ENCODE data around the gene IL17RE. TPM values are rescaled to one million over a fixed set of nuclear protein-coding genes. Genes with fewer than 3 reads are reported as not detected.
"Not testable (repeated sequence)": the region's sequence is repeated elsewhere in the genome, so short reads cannot be mapped to it uniquely, and the experiment has no call there.

IL17RE gene
- total RNA-seq, 1 donor from 2014 or later, result 1.3 TPM

DNA sequence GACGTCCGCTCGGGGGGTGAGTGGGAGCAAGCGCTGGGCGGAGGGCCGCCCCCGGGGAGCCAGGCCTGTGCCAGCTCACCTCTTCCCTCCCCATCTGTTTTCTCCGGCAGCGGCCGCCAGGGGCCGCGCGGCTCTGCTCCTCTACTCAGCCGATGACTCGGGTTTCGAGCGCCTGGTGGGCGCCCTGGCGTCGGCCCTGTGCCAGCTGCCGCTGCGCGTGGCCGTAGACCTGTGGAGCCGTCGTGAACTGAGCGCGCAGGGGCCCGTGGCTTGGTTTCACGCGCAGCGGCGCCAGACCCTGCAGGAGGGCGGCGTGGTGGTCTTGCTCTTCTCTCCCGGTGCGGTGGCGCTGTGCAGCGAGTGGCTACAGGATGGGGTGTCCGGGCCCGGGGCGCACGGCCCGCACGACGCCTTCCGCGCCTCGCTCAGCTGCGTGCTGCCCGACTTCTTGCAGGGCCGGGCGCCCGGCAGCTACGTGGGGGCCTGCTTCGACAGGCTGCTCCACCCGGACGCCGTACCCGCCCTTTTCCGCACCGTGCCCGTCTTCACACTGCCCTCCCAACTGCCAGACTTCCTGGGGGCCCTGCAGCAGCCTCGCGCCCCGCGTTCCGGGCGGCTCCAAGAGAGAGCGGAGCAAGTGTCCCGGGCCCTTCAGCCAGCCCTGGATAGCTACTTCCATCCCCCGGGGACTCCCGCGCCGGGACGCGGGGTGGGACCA is 30.4 kb downstream of the IL17RE start:
- DNase-seq (ENCODE audit: extremely low read depth, low read depth, low spot score), result no peak

DNA sequence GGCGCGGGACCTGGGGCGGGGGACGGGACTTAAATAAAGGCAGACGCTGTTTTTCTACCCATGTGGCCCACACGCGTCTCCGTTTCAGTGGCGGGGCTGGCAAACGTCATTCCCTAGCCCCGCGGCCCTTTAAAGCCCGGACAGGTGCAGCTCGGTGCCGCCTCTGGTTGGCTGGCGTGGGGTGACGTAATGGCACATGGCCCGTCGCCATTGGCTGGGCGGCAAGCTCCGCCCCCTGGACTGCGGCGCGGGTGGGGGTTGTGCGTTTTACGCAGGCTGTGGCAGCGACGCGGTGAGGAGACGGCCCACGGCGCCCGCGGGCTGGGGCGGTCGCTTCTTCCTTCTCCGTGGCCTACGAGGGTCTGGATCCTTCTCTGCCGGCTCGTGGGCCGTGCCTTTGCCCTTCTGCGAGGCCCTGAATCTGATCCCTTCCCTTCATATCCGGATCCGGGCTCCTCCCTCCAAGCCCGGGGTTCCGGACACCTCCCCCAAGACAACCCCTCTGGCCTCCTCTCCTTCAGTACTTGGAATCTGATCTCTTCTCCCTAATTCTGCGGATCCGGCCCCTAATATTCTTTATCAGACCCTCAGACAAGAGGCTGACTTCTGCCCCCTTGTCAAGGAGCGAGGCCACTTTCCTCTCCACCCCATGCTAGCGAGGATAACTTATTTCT is 31.1 kb downstream of the IL17RE start, which contains the start of gene CRELD1:
TSS of gene CRELD1 (plus strand) at position 274 of the 674 bp plus-strand sequence. CDS start 605 bp downstream, outside the sequence.
- peak; percentile 60 for DNase-seq (ENCODE audit: extremely low read depth, low read depth, low spot score)

DNA sequence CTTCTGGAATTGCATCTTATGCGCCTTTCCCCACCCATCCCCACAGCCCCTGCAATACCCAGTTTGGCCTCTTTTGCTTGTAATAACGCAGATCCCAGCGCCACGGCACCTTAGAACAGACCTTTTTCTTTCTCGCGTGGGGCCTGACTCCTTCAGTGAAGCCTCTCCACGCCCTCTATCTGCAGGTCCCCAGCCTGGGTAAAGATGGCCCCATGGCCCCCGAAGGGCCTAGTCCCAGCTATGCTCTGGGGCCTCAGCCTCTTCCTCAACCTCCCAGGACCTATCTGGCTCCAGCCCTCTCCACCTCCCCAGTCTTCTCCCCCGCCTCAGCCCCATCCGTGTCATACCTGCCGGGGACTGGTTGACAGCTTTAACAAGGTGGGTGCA is 31.6 kb downstream of the IL17RE start:
- no peak for DNase-seq (ENCODE audit: extremely low read depth, low read depth, low spot score)

- no peak for DNase-seq (ENCODE audit: extremely low read depth, low read depth, low spot score)
These were observed 32.3 kb downstream of the IL17RE start for GRCh38 chr3:9934993-9935392.

DNA sequence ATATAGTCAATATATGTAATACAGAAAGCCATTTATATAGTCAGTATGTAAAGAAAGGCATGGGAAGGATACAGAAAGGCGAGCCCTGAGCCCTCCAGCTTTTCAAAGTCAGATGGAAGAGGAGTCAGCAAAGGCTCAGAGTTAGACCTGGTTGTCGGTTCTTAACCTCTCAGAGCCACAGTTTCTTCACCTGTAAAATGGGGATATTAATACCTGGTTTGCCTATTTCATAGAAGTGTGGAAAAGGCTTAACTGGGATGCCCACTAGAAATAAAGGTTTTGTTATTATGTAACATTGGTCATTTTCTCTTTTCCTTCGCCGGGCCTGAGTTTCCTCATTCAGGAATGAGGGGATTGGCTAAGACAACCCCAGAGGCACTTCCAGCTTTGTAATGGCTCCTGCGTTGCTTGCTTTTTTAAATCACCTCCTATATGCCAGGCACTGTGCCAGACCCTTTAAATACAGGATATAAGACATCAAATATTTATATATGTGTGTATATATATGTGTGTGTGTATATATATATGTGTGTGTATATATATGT is 33.4 kb downstream of the IL17RE start:
- no peak for DNase-seq (ENCODE audit: extremely low read depth, low read depth, low spot score)

GRCh38 chr3:9937486-9938238 is 35.0 kb downstream of the IL17RE start:
- DNase-seq (ENCODE audit: extremely low read depth, low read depth, low spot score), result no peak

GRCh38 chr3:9938966-9939365 is 36.3 kb downstream of the IL17RE start:
- DNase-seq (ENCODE audit: extremely low read depth, low read depth, low spot score), result no peak

DNA sequence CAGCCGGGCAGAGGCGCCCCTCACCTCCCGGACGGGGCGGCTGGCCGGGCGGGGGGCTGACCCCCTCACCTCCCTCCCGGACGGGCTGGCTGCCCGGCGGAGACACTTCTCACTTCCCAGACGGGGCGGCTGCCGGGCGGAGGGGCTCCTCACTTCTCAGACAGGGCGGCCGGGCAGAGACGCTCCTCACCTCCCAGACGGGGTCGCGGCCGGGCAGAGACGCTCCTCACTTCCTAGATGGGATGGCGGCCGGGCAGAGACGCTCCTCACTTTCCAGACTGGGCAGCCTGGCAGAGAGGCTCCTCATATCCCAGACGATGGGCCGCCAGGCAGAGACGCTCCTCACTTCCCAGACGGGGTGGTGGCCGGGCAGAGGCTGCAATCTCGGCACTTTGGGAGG is 37.3 kb downstream of the IL17RE start:
- DNase-seq (ENCODE audit: extremely low read depth, low read depth, low spot score), result not testable (repeated sequence)

GRCh38 chr3:9940746-9941145 is 38.1 kb downstream of the IL17RE start:
- no peak for DNase-seq (ENCODE audit: extremely low read depth, low read depth, low spot score)

GRCh38 chr3:9942164-9942563 is 39.5 kb downstream of the IL17RE start:
- no peak for DNase-seq (ENCODE audit: extremely low read depth, low read depth, low spot score)

DNA sequence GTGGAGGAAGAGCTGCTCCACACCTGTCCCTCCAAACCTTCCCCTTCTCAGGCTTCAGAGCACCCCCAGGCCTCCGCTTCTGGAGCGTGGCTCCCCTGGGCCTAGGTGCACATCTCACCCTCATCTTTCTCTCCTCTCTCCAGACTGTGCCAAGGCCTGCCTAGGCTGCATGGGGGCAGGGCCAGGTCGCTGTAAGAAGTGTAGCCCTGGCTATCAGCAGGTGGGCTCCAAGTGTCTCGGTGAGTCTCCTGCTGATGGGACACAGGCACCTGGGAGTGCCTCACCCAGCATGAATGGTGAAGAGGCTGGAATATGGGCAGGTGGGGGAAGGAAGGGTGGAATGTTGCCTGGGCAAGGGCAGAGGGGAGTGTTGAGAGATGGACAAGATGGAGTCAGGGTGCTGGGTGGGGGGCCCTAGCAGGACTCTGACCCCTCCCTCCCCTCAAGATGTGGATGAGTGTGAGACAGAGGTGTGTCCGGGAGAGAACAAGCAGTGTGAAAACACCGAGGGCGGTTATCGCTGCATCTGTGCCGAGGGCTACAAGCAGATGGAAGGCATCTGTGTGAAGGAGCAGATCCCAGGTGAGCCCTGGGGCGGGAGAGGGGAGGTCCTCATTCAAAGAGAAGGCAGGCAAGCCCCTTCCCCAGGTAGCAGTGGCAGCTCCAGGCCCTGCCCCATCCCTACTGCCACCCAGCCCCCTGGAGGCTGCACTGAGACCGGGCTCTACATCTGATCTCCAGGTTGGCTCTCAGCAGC is 40.5 kb downstream of the IL17RE start:
- DNase-seq (ENCODE audit: extremely low read depth, low read depth, low spot score), result no peak

- DNase-seq (ENCODE audit: extremely low read depth, low read depth, low spot score), result no peak
These were observed 41.6 kb downstream of the IL17RE start for GRCh38 chr3:9944271-9944670.

DNA sequence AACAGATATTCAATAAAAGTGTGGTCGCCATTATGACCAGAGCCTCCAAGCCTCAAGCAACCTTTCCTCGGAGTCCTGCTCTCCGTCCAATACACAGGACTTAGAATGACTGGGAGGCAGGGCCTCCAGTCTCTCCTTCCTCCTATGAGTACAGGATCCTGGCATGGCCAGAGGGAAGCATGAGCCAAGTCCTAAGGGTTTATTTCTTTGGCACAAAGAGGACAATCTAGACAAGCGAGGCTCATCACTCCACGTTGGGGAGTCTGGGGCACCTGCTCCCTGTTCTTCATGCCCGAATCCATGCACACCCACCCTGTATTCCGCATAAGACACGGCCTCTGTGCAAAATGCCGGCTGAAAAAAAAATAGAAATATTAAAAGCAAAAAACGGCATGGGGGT is 42.7 kb downstream of the IL17RE start:
- DNase-seq (ENCODE audit: extremely low read depth, low read depth, low spot score), result no peak

DNA sequence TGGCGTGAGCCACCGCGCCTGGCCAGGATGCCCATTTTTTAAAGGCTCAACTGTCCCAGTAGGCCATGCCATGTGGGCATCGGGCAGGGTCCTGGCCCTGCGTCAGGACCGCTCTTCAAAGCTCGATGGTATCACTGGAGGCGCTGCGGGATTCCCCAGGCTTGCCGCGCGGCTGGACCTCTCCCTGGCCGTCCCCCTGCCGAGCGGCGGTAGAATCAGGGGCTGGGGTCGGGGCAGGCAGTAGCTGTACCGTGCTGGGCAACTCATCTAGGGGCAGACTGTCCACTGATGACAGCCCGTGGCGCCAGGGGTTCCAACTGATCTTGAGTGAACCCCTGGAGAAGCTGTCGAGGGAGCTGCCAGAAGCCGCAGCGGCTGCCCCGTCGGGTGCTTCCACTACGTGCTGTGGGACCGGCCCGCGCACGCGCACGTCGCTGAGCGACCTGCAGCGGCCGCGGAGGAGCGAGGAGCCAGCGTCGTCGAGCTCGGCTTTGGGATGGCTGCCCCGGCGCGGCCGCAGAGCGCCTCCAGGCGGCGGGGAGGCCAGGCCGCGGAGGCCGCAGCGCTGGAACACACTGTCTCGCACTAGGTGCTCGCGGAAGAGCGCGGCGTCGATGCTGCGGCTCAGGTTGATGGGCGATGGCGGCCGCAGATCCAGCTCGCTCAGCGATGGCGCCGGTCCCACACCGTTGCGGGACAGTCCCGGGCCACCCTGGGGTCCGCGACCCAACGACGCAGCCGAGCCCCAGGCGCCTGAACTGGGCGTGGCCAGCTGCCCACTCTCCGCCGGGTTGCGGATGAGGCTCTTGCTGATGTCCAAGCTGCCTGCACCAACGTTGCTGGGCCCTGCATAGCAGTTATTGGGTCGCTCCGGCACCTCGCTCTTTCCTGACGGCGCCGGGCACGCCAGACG is 43.7 kb downstream of the IL17RE start:
- no peak for DNase-seq (ENCODE audit: extremely low read depth, low read depth, low spot score)

- DNase-seq (ENCODE audit: extremely low read depth, low read depth, low spot score), result no peak
These were observed 44.7 kb downstream of the IL17RE start for GRCh38 chr3:9947025-9947995.

DNA sequence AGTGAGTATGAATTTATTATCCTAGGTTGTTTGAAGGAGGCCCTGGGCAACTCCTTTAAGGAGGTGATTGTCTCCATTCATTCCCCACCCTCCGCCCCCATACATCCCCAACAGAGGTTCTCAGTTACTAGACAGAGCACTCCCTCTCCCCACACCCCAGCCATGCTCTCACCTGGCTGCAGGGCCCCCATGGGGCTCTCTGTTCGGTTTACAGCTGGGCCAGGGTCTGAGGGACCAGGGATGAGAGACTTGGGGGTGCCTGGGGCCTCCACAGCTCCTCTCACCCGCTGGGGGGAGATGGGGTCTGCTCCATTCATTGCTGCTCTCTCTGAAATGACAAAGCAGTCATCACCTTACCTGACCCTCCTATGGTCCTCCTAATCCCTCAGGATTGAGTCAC is 45.9 kb downstream of the IL17RE start:
- DNase-seq (ENCODE audit: extremely low read depth, low read depth, low spot score), result no peak

DNA sequence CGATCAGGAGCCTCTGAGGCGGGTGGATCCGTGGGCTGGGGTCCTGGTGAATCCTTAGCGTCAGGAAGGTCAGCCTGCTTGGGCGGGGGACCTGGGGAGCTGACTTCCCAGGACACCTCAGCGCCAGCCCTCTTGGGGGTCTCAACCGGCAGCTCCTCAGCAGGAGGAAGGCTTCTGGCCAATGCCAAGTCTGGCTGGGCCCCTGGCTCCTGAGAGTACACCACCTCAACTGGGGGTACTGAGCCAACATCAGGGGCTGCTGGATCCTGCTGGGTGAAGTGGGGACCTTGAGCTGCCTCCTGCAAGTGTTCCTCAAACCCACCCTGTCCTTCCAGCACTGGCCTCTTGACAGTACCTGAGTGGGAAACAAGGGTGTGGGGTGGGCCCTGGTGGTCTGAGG is 46.5 kb downstream of the IL17RE start:
- no peak for DNase-seq (ENCODE audit: extremely low read depth, low read depth, low spot score)

DNA sequence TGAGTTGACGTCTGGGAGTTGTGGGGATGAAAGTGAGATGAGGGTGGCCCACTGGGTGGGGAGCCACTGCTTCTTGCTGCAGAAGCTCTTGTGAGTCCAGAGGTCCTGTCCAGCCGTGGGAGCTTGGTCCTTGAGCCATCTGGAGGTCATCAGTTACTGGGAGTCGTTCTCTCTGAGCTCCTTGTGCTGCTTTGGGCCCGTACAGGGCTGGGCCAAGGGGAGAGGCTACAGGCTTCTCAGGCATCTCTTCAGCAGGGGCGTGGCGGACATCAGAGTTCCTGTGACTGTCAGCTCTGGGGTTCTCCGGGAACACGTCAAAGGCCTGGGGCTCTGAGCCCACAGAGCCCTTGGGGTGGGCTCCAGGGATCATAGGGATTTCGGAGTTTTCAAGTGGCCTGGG is 47.0 kb downstream of the IL17RE start:
- DNase-seq (ENCODE audit: extremely low read depth, low read depth, low spot score), result no peak

Measured in glomerular endothelial cell (primary cell).